Chondrocyte (in vitro differentiated cells): ENCODE results near the gene ARFGEF2. TPM values are rescaled to one million over a fixed set of nuclear protein-coding genes. Genes with fewer than 3 reads are reported as not detected.
"Not testable (repeated sequence)": the region's sequence is repeated elsewhere in the genome, so short reads cannot be mapped to it uniquely, and the experiment has no call there.

ENCODE experiments used
- DNase-seq: peaks from one replicate; pipeline ENCODE4 v3.0.0; 2021; ENCODE audit warnings: mixed read lengths, low spot score
- H3K27ac Mint-ChIP-seq: one replicate; pipeline ENCODE4 v1.8.0; 2021; ENCODE audit warnings: mild to moderate bottlenecking, moderate library complexity, mixed read lengths; ENCODE audit not compliant: unreplicated experiment
- H3K27me3 Mint-ChIP-seq: 2 replicates; pipeline ENCODE4 v1.8.0; 2021; ENCODE audit warnings: low read depth, mixed read lengths
- H3K36me3 Mint-ChIP-seq: 2 replicates; pipeline ENCODE4 v1.8.0; 2021; ENCODE audit warnings: low read depth, mixed read lengths
- H3K4me1 Mint-ChIP-seq: 2 replicates; pipeline ENCODE4 v1.8.0; 2021; ENCODE audit warnings: low read depth, mild to moderate bottlenecking, mixed read lengths
- H3K4me3 Mint-ChIP-seq: one replicate; pipeline ENCODE4 v1.8.0; 2021; ENCODE audit warnings: mild to moderate bottlenecking, moderate library complexity, mixed read lengths; ENCODE audit not compliant: unreplicated experiment
- H3K9me3 Mint-ChIP-seq: 2 replicates; pipeline ENCODE4 v1.8.0; 2021; ENCODE audit warnings: low read depth, mixed read lengths
- CTCF ChIP-seq: fragments of 200-600 bp; sonication (generic); IDR thresholded peaks from 2 replicates; pipeline ENCODE4 v1.5.0; 2021; ENCODE audit warnings: antibody characterized with exemption, mild to moderate bottlenecking, moderate library complexity
- total RNA-seq: library from RNA; stranded (reverse); gene quantifications from 3 replicates; pipeline ENCODE4 v1.2.1, GENCODE V29; 2021

Gene ARFGEF2
- total RNA-seq, 1 donor from 2014 or later: 31.8 TPM

GRCh38 chr20:48886811-48887210 is 34.7 kb upstream of the ARFGEF2 start:
- H3K9me3 Mint-ChIP-seq: no peaks in the 10 kb centered on the region
- peaks cover 7% of the 10 kb centered on the region for H3K27me3 Mint-ChIP-seq
- no peak overlapping the region for H3K4me3 Mint-ChIP-seq

DNA sequence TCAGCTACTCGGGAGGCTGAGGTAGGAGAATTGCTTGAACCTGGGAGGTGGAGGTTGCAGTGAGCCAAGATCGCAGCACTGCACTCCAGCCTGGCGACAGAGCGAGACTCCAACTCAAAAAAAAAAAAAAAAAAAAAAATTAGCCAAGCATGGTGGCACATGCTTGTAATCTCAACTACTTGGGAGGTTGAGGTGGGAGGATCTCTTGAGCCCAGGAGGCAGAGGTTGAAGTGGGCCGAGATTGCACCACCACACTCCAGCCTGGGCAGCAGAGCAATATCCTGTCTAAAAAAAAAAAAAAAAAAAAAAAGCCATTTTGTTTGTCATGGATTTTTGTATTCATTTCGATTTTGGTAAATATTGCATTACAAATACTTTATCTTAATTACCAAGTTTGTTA is 33.0 kb upstream of the ARFGEF2 start:
- H3K4me3 Mint-ChIP-seq, H3K4me1 Mint-ChIP-seq, H3K36me3 Mint-ChIP-seq, DNase-seq, H3K9me3 Mint-ChIP-seq, H3K27ac Mint-ChIP-seq: not testable (repeated sequence)
- H3K27me3 Mint-ChIP-seq: peaks cover 13% of the 10 kb centered on the region

More at GRCh38 chr20:48886811-48887210, 34.7 kb upstream of the ARFGEF2 start:
- no peaks in the 10 kb centered on the region for H3K36me3 Mint-ChIP-seq
- H3K27ac Mint-ChIP-seq: no peak overlapping the region
- no peaks in the 10 kb centered on the region for H3K4me1 Mint-ChIP-seq
- no peak for TF ChIP-seq CTCF
- no peak for DNase-seq

- H3K4me3 Mint-ChIP-seq: no peak overlapping the region
- TF ChIP-seq CTCF: no peak
- H3K9me3 Mint-ChIP-seq: peaks cover 8% of the 10 kb centered on the region
- H3K36me3 Mint-ChIP-seq: peaks cover 1% of the 10 kb centered on the region
- no peak overlapping the region for H3K27ac Mint-ChIP-seq
- no peaks in the 10 kb centered on the region for H3K4me1 Mint-ChIP-seq
- peaks cover 13% of the 10 kb centered on the region for H3K27me3 Mint-ChIP-seq
- no peak for DNase-seq
Observed at GRCh38 chr20:48889140-48889790, 32.2 kb upstream of the ARFGEF2 start.

- no peak overlapping the region for H3K4me3 Mint-ChIP-seq
- no peaks in the 10 kb centered on the region for H3K4me1 Mint-ChIP-seq
- peaks cover 13% of the 10 kb centered on the region for H3K27me3 Mint-ChIP-seq
- DNase-seq: no peak
- H3K27ac Mint-ChIP-seq: no peak overlapping the region
- H3K36me3 Mint-ChIP-seq: peaks cover 1% of the 10 kb centered on the region
- H3K9me3 Mint-ChIP-seq: peaks cover 8% of the 10 kb centered on the region
- no peak for TF ChIP-seq CTCF
Observed at GRCh38 chr20:48891235-48892048, 30.1 kb upstream of the ARFGEF2 start.

DNA sequence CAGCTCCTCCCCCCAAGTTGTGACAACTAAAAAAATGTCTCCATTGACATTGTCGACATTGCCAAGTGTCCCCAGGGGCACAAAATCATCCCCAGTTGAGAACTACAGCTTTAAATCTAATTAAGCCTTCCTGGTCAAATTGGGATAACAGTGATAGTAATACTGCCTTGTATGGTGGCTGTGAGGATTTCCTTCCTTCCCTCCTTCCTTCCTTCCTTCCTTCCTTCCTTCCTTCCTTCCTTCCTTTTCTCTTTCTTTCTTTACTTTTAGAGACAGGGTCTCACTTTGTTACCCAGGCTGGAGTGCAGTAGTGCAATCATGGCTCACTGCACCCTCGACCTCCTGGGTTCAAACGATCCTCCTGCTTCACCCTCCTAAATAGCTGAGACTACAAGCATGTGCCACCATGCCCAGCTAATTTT is 29.5 kb upstream of the ARFGEF2 start:
- H3K4me3 Mint-ChIP-seq: no peak overlapping the region
- TF ChIP-seq CTCF: no peak
- no peak for DNase-seq
- H3K4me1 Mint-ChIP-seq: peaks cover 2% of the 10 kb centered on the region
- peaks cover 13% of the 10 kb centered on the region for H3K27me3 Mint-ChIP-seq
- H3K27ac Mint-ChIP-seq: no peak overlapping the region
- peaks cover 8% of the 10 kb centered on the region for H3K9me3 Mint-ChIP-seq
- H3K36me3 Mint-ChIP-seq: peaks cover 1% of the 10 kb centered on the region
